Peyer's patch (tissue), 4 donors: ENCODE measurements around the gene CDCA3.

ENCODE experiments used
- CTCF ChIP-seq, 6 experiments: fragments of 450-650 bp in 4 of 6; fragments of 200-600 bp in 2 of 6; sonication (generic) in 1 of 6; IDR thresholded peaks; one replicate each; pipeline ENCODE4 v1.5.1; 2017 to 2019; ENCODE audit warnings: antibody characterized with exemption in 6 of 6, mild to moderate bottlenecking in 3 of 6, moderate library complexity in 1 of 6
- POLR2A ChIP-seq, 2 donors: fragments of 450-650 bp; IDR thresholded peaks; one replicate each; pipeline ENCODE4 v1.5.1; 2017; ENCODE audit warnings: antibody characterized with exemption in 2 of 2, mild to moderate bottlenecking in 2 of 2, moderate library complexity in 2 of 2

GRCh38 chr12:6836851-6837250, 14.2 kb downstream of the CDCA3 start:
- TF ChIP-seq CTCF (IDR thresholded peaks at IDR 0.05) (no peak), POLR2A (IDR thresholded peaks at IDR 0.05) (no peak)
